Measurements from ENCODE around the gene INTS6.

GRCh38 chr13:51323824-51324511, 128.9 kb downstream of the INTS6 start:
- TF ChIP-seq, protein P1, sequence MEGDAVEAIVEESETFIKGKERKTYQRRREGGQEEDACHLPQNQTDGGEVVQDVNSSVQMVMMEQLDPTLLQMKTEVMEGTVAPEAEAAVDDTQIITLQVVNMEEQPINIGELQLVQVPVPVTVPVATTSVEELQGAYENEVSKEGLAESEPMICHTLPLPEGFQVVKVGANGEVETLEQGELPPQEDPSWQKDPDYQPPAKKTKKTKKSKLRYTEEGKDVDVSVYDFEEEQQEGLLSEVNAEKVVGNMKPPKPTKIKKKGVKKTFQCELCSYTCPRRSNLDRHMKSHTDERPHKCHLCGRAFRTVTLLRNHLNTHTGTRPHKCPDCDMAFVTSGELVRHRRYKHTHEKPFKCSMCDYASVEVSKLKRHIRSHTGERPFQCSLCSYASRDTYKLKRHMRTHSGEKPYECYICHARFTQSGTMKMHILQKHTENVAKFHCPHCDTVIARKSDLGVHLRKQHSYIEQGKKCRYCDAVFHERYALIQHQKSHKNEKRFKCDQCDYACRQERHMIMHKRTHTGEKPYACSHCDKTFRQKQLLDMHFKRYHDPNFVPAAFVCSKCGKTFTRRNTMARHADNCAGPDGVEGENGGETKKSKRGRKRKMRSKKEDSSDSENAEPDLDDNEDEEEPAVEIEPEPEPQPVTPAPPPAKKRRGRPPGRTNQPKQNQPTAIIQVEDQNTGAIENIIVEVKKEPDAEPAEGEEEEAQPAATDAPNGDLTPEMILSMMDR (IDR thresholded peaks at IDR 0.05) = no peak
- TF ChIP-seq POLR2A (IDR thresholded peaks at IDR 0.05) = no peak
